GM21619 (cell line): ENCODE measurements around the gene C16orf86.
A peak's percentile ranks its signal among the peaks of the same experiment; 100 is the strongest.

ENCODE experiments used
- ATAC-seq: cut with Tn5 transposase; IDR thresholded peaks from one replicate; pipeline ENCODE4 v1.9.1; 2021; ENCODE audit not compliant: unreplicated experiment

C16orf86 gene

DNA sequence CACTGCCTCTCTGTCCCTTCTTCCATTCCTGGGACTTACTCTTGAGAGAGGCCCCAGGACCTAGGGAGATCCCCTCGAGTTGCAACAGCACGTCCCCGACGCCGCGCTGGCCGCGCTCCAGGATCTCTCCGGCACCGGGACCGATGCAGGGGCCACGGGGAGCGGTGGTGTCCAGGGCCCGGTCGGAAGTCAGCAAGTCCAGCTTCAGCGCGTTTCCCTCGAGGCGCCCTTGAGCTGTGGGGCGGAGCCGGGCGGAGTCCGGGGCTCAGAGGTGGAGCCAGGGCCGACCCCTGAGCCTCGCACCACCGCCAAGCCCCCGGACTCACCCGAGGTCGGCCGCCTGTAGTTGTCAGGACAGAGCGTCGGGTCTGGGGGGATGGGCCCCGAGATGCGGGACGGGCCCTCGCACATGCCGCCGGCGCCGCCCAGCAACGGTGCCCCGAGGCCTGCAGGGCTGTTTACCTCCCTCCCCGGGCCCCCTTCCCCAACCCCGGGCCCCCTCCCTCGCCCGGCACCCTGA lies 522 bp upstream of the C16orf86 start:
- ATAC-seq: no peak

DNA sequence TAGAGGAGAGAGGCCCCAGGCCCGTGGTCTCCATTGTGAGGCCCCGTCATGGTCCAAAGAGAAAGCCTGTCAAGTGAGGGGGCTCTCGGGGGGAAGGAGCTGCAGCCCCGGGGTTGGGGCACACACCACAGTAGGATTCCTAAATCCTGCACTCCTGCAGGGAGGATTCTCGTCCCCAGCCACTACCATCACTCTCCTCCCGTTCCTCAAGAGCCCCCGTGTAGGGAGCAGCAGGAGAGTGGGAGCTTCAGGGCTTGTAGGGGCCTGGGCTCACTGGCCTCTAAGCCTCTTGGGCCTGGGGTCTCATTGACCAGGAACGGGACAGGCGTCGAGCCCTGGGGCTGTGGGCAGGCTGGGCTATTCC lies 821 bp downstream of the C16orf86 start:
- no peak for ATAC-seq

DNA sequence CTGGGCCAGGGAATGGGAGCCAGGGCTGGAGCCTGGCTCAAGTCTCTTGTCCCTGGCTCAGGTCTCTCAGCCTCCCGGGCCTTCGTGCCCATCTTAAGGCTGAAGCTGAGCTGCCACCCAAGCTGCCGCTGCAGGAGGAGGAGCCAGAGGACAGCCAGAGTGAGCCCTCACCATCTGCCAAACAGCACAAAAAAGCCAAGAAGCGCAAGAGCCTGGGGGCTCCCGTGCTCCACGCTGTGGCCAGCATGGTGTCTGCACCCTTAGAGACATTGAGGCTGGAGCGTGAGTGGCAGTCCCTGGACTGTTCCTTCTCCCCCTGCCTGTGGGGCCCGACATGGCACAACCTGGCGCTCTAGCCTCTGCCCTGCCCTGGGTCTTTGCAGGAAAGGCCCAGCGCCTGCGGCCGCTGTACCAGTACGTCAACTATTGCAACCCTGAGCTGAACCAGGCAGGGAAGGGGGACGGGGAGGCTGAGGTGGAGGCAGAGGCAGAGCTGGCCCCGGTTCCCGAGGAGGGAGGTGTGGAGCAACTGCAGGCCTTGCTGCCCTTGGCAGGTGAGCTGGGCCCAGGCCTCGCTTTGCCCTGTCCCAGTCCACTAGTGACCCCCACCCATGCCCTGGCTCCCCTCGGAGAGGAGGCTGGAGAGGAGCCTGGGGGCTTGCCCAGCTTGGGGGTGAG lies 1.3 kb downstream of the C16orf86 start:
- ATAC-seq: peak; percentile 75

DNA sequence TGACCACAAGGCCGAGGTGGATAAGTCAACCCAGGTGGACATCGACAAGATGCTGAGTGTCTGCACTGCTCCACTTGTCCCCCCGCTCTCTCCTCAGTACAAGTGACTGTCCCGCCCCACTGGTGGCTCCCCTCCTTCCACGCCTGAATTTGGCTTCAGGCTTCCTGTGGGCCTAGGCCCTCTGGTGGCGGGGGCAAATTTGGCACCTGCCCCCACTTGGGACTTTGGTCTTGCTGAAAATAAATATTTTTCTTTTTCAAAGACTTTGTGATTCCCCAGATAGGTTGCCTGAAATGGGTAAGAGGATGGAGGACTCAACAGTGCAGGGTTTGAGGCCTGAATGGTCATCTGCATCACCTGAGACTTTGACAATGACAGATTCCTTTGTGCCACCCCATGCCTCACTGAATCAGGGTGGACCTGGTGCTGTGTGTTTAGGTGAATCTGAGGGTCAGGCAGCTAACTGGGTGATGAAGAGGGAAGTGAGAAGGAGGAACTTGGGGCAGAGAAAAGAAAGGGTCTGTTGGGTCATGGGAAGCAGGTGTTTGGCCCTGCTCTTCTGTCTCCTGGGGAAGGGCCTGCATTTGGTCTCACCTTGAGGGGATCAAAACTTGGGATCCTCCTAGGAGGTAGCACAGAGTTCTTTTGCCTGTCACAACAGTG lies 2.0 kb downstream of the C16orf86 start:
- ATAC-seq: no peak

DNA sequence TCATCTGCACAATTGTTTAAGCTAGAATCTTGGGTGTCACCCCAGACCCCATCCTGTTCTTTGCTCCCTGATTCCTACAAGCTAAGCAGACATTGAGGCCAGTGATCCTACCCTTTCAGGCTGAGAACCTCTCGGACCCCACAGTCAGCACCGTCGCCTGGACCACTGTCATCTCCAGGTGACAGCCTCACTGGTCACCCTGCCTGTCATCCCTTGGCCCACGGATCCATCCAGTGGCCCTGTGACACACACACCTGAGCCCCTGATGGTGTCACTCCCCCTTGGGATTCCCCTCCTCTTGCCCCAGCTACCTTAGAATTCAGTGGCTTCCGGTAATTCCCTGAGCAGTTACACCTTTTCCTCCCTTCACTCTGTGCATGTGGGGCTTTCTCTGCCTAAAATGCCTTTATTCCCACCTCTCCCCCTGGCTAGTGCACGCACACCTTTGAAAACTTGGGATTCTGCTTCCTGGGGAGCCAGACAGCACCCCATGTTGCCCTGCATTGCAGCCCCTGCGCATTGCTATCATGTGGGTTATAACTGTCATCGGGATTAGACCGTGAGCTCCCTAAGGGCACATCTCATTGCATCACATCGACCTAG lies 3.0 kb downstream of the C16orf86 start:
- no peak for ATAC-seq

DNA sequence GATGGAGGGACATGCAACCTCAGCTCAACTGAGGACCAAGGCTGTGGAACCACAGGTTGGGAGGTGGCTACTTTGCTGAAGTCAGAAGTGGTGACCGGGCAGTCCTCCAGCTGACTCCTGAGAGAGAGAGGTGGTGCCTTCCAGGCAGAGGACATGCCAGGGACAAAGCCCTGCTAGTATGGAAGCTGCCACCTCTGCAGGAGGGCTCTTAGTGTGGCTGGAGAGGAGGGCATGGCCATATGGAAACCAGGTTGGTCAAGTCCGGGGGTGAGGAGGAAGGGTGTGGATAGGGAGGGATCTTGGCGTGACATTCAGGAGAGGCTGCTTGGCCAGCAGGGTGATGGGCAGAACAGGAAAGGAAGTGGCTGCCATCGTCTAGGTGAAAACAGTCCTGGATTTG lies 5.7 kb downstream of the C16orf86 start:
- ATAC-seq: no peak

DNA sequence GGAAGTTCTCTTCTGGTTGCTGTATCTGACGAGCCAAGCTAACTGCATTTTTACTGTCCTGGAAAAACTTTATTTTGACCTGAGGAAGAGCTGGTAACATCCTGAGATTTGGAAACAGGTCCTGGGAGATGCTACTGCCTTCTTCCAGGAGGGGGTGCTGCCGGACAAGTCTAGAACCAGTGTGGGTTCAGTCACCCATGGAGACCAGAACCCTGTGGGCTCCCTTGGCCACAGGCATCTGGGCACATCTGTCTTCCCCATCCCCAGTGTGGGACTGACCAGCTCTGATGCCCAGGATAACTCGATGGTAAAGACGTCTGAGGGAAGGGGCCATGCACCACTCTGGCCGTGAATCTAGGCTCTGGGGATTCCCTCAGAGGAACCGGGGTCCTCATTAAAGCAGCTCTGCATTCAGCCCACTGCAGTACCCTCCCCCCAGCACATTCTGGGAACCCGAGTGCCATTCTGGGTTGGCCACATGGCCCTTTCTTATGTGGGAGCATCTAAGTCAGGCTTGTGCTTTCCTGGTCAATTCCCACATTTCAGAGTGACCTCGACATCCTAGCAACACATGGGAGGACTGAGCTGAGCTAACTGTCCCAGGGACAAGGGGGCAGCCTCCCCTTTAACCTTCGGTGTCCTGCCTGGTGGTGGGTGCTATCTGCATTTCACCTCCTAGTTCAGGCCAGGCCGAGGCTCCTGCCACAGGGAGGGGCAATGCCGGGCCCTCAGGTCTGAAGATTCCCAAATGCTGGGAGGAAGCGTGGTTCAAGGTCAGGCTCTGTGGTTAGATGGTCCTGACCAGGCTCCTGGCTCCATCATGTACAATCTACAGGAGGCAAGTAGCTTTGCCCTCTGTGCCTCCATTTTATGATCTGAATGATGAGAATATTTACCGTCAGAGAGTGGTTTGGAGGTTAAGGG lies 6.4 kb downstream of the C16orf86 start:
- ATAC-seq: no peak

DNA sequence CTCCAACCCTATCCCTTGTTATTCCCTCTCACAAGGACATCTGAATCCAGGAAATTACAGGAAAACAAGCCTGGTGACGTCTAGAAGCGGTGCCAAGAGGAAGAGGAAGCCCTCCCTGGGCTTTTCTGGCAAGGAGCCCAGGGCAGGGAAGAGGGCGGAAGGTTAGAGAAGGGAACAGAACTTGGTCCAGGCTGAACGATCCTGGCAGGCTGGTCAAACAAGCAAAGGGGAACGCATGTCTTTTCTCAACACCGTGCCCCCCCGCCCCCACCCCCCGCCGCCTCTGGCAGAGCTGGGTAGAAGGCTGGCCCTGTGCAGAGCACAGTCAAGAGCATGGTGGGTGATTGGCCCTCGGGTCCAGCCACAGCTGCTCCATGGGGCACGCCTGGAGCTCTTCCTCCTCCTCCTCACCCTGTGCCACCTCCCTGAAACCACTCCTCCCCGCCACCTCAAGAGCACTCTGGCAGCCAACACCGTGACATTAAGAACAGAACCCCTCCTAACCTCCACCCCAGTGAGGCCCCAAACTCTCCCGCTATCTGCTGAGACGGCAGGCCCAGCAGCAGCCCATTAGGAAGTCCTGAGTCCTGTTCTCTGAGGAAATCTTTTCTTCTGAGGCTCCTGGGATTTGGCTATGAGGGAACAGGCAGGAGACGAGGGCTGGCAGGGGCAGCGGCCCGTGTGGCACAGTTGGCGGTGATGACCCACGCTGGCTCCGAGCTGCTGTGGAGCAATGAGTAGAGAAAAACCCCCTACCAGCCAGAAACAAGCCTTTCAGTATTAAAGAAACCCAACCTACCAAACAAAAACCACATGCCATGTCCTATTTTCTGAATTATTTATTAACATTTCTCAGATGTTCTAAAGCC lies 7.3 kb downstream of the C16orf86 start:
- no peak for ATAC-seq

DNA sequence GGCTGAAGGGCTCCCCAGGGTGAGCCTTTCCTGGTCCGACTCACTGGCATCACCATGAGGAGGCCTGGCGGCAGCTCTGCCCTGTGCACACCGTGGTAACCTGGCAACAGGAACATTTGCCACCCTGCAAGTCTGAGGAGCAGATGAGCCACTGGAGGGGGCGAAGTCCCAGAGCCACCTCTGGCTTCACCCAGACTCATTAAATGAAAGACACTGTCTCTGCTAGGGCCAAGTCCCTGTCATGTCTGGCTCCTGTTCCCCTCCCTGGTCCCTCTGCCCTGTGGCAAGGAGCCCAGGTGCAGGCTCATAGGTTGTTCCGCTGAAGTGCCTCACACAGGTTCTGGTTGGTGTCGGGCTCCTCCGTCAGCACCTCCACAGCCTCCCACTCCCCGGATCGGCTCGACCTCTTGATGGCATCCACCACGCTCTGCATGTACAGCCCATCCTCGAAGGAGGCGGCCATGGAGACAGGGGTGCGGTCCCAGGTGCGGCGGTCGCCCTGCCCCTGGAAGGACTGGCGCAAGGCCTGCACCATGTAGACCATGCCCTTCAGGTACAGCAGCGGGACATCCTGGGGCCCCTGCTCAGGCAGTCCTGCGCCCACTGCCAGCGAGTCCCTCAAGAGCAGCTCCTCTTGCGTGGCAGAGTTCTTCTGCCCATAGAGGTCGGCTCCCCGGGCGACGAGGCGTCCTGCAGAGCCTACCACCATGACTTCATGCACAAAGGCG lies 8.4 kb downstream of the C16orf86 start:
- no peak for ATAC-seq

DNA sequence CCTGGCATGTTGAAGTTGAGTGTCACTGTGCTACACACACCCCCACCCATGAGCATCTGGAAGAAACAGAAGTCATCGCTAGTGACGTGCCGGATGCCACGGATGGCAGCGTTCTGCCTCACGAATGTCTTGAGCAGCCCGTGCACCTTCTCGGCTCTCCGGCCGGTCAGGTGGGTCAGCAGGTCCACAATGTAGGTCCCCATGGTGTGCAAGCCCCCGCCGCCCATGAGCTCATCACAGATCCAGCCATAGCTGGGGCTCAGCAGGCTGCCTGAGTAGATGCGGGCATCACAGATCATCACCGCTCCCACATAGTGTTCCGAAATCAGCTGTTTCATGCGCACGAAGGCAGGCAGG lies 8.9 kb downstream of the C16orf86 start:
- ATAC-seq: no peak

DNA sequence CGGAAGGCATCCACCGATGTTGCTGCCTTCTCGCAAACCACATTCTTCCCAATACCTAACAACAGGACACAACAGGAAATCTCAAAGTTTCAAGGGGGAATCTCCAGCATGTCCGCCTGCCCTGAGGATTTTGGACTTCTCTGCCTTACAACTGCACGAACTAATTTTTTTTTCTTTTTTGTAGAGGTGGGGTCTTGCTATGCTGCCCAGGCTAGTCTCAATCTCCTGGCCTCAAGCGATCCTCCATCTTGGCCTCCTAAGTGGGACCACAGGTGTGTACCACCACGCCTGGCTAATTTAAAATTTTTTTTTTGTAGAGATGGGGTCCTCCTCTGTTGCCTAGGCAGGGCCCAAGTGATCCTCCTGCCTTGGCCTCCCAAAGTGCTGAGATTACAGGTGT lies 9.4 kb downstream of the C16orf86 start:
- no peak for ATAC-seq

DNA sequence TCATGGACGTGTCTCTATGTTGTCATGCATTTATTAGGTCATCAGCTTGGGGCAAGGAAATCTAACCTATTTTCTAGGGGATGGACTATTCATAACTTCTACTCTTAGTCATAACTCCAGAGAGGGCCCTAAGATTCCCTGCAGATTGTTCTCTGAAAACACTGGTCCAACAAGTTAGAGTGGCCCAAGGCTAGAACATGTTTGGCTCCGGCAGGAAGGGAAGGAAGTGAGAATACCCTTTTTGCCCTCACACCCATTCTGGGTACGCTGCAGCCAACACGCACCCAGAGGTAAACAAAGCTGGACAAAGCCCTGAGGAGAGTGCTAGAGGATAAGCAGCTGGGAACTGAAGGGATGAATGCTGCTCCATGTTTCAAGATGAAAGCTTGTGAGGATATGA lies 9.9 kb downstream of the C16orf86 start:
- no peak for ATAC-seq

DNA sequence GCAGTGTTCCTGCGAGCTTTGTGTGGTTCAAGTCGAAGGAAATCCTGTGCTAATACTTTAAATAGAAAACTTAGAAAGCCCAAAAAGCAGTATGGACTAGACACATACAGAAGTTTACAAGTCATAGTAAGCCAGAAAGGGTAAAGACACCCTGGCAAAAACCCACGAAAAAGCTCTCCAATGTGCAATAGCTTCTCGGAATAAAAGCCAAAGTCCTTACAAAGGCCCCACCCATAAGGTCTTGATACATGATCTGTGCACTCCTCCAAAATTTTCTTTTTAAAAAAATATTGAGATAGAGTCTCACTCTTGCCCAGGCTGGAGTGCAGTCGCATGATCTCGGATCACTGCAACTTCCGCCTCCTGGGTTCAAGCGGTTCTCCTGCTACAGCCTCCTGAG lies 10.3 kb downstream of the C16orf86 start:
- no peak for ATAC-seq

DNA sequence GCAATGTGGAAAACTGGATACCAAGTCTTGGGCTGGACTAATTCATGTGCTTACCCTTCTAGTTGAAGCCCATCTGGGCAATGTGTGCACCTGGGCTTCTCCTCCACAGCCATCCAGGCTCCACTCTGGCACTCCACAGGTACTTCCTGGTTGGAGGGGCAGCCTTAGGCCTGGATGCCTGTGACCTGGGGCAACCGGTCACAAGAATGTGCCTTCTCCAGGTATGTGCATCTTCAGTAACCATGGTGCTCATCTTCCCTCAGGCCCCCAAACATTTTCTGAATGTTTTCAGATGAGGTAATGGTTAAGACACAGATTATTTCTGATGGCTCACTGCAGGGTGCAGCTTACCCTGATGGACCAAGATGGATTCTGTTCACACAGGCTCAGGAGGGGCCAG lies 11.1 kb downstream of the C16orf86 start:
- ATAC-seq: no peak

DNA sequence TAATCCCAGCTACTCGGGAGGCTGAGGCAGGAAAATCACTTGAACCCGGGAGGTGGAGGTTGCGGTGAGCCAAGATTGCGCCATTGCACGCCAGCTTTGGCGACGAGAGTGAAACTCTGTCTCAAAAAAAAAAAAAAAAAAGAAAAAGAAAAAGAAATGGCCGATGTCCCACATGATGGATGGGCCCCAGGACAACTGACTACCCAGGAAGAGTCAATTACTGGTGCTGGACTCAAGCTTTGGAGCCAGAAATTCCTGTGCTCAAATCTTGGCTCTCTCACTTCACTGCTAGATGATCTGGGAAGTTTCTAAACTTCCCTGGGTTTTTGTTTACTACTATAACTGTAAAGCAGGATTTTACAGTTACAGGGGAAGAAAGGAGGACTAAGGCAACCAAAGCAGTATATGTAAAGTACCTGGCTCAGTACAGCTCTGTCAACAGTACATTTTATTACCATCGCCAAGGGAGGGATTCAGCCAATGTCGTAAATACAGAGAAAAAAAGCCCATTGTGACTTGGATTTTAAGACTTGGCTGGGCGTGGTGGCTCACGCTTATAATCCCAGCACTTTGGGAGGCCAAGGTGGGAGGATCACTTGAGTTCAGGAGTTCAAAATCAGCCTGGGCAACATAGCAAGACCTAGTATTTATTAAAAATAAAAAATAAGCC lies 11.9 kb downstream of the C16orf86 start:
- ATAC-seq: no peak

DNA sequence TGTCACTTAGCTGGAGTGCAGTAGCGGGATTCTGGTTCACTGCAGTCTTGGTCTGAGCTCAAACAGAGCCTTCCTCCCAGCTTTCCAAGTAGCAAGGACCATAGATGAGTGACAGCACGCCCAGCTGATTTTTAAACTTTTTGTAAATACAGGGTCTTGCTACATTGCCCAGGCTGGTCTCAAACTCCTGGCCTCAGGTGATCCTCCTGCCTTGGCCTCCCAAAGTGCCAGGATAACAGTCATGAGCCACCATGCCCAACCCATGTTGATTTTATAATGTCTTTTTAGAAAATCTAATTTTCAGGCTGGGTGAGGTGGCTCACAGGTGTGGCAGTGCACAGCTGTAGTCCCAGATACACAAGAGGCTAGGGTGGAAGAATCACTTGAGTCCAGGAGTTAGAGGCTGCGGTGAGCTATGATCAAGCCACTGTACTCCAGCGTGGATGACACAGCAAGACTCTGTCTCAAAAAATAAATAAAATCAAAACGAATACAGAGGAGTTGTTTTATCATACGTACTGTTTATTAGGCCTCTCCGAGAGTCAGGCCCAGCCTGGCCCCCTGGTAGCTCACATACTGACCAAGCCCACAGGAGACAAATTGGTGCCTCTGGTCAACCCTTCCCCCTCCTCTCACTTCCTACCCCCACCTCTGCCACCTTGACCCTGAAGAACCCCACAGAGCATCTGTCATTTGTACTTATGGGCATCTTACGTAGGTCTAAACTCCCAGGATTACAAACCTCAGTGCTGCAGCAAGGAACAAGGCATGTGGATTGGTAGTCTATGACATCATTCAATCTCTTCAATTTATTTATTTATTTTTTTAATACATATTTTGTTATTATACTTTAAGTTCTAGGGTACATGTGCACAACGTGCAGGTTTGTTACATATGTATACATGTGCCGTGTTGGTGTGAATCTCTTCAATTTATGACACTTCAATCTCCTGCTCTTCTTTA lies 13.6 kb downstream of the C16orf86 start:
- ATAC-seq: no peak

DNA sequence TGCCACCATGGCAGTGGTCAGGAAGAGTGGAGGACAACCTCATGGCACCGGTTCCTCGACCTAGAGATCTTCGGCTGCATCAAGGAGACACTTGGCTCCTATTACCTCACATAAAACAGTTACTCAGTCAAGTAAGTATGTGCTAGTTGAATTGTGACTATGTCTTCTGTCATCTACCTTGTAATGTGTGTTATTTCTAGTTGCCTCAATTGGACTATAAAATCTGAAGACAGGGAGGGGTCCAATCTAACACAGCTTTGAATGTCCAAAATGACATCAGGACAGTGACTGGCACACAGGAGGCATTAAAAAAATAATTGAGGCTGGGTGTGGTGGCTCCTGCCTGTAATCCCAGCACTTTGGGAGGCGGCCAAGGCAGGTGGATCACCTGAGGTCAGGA lies 17.2 kb downstream of the C16orf86 start:
- ATAC-seq: no peak
